ENCODE results near the gene APOL4. TPM values are rescaled to one million over a fixed set of nuclear protein-coding genes. Genes with fewer than 3 reads are reported as not detected.

APOL4 gene
- total RNA-seq, 2 experiments from 2014 or later: 17.0 to 22.6 TPM

- H3K27ac Mint-ChIP-seq: no peak overlapping the region
- H3K4me3 Mint-ChIP-seq: no peak overlapping the region
- H3K4me1 Mint-ChIP-seq: peaks cover 3% of the 10 kb centered on the region
These were observed 17.1 kb downstream of the APOL4 start for GRCh38 chr22:36184433-36185025.

GRCh38 chr22:36183446-36183845, 18.2 kb downstream of the APOL4 start:
- Mint-ChIP-seq H3K4me3 (no peak overlapping the region), H3K4me1 (peaks cover 3% of the 10 kb centered on the region), H3K36me3 (no peaks in the 10 kb centered on the region), H3K9me3 (ENCODE audit: low read depth) (no peaks in the 10 kb centered on the region), H3K27ac (no peak overlapping the region), H3K27me3 (peaks cover 5% of the 10 kb centered on the region)
- DNase-seq: no peak
- CTCF ChIA-PET: interaction anchor here (1.0 to 8.3 kb wide), 4 partner anchors 9 to 39 kb away, joined by 3 to 146 read pairs (median 52); partner anchors contain the start of gene APOL3
- no peak for ATAC-seq

More at GRCh38 chr22:36184433-36185025, 17.1 kb downstream of the APOL4 start:
- Mint-ChIP-seq H3K27me3 (peaks cover 5% of the 10 kb centered on the region), H3K9me3 (ENCODE audit: low read depth) (no peaks in the 10 kb centered on the region), H3K36me3 (no peaks in the 10 kb centered on the region)
- ATAC-seq (no peak), DNase-seq (no peak)
- CTCF ChIA-PET: no interaction called here

- Mint-ChIP-seq H3K36me3 (no peaks in the 10 kb centered on the region), H3K4me1 (peaks cover 3% of the 10 kb centered on the region), H3K9me3 (ENCODE audit: low read depth) (no peaks in the 10 kb centered on the region), H3K27me3 (peaks cover 5% of the 10 kb centered on the region), H3K27ac (no peak overlapping the region), H3K4me3 (no peak overlapping the region)
- DNase-seq (no peak), ATAC-seq (no peak)
- CTCF ChIA-PET: interaction anchor here (0.6 to 8.3 kb wide), 5 partner anchors 9 to 111 kb away, joined by 3 to 146 read pairs (median 3); partner anchors contain the start of gene APOL3
These were observed 18.8 kb downstream of the APOL4 start for GRCh38 chr22:36182857-36183256.

GRCh38 chr22:36182056-36182455, 19.6 kb downstream of the APOL4 start:
- DNase-seq (no peak), ATAC-seq (no peak)
- H3K36me3 Mint-ChIP-seq: peaks cover 4% of the 10 kb centered on the region
- peaks cover under 1% of the 10 kb centered on the region for H3K9me3 Mint-ChIP-seq (ENCODE audit: low read depth)
- no peak overlapping the region for H3K4me3 Mint-ChIP-seq
- CTCF ChIA-PET: interaction anchor here (0.6 to 8.3 kb wide), 4 partner anchors 21 to 115 kb away, joined by 3 to 146 read pairs (median 52); partner anchors contain the start of gene APOL3
- H3K4me1 Mint-ChIP-seq: peaks cover 3% of the 10 kb centered on the region
- no peak overlapping the region for H3K27ac Mint-ChIP-seq
- H3K27me3 Mint-ChIP-seq: peaks cover 5% of the 10 kb centered on the region

GRCh38 chr22:36180928-36181327, 20.7 kb downstream of the APOL4 start:
- H3K27me3 Mint-ChIP-seq: peaks cover 2% of the 10 kb centered on the region
- H3K36me3 Mint-ChIP-seq: peaks cover 6% of the 10 kb centered on the region
- H3K4me3 Mint-ChIP-seq: no peak overlapping the region
- CTCF ChIA-PET: interaction anchor here (0.6 to 8.3 kb wide), 9 partner anchors 9 to 129 kb away, joined by 3 to 146 read pairs (median 4); partner anchors contain the start of genes APOL3 and APOL4
- DNase-seq: no peak
- peaks cover 3% of the 10 kb centered on the region for H3K4me1 Mint-ChIP-seq
- H3K9me3 Mint-ChIP-seq (ENCODE audit: low read depth): peaks cover 2% of the 10 kb centered on the region
- ATAC-seq: no peak
- no peak overlapping the region for H3K27ac Mint-ChIP-seq

- Mint-ChIP-seq H3K4me3 (no peak overlapping the region), H3K36me3 (peaks cover 6% of the 10 kb centered on the region), H3K9me3 (ENCODE audit: low read depth) (peaks cover 4% of the 10 kb centered on the region), H3K4me1 (peaks cover 3% of the 10 kb centered on the region), H3K27ac (no peak overlapping the region), H3K27me3 (peaks cover 2% of the 10 kb centered on the region)
- DNase-seq: peak; percentile 89
- CTCF ChIA-PET: interaction anchor here (0.6 to 8.3 kb wide), 20 partner anchors 8 to 307 kb away, joined by 3 to 146 read pairs (median 4); partner anchors contain the start of genes APOL2, APOL3 and APOL4
- ATAC-seq: peak; percentile 98
These were observed 21.4 kb downstream of the APOL4 start for GRCh38 chr22:36180038-36180880.

GRCh38 chr22:36177160-36177559, 24.4 kb downstream of the APOL4 start:
- Mint-ChIP-seq H3K4me3 (no peak overlapping the region), H3K36me3 (peaks cover 6% of the 10 kb centered on the region), H3K27me3 (peaks cover 2% of the 10 kb centered on the region), H3K4me1 (peaks cover 3% of the 10 kb centered on the region), H3K9me3 (ENCODE audit: low read depth) (peaks cover 4% of the 10 kb centered on the region), H3K27ac (no peak overlapping the region)
- DNase-seq (no peak), ATAC-seq (no peak)
- CTCF ChIA-PET: interaction anchor here (1.2 to 8.3 kb wide), 9 partner anchors 9 to 310 kb away, joined by 3 to 146 read pairs (median 5); partner anchors contain the start of gene APOL3

- no peak overlapping the region for H3K27ac Mint-ChIP-seq
- H3K27me3 Mint-ChIP-seq: no peaks in the 10 kb centered on the region
- no peak for DNase-seq
- H3K9me3 Mint-ChIP-seq (ENCODE audit: low read depth): peaks cover 4% of the 10 kb centered on the region
- ATAC-seq: no peak
- H3K4me3 Mint-ChIP-seq: no peak overlapping the region
- peaks cover 3% of the 10 kb centered on the region for H3K4me1 Mint-ChIP-seq
- CTCF ChIA-PET: interaction anchor here (3.2 to 8.3 kb wide), 3 partner anchors 15 to 110 kb away, joined by 18 to 146 read pairs (median 100); partner anchors contain the start of gene APOL3
- peaks cover 6% of the 10 kb centered on the region for H3K36me3 Mint-ChIP-seq
These were observed 25.7 kb downstream of the APOL4 start for GRCh38 chr22:36175892-36176291.

GRCh38 chr22:36171941-36172340, 29.7 kb downstream of the APOL4 start:
- H3K36me3 Mint-ChIP-seq: peaks cover 14% of the 10 kb centered on the region
- DNase-seq: no peak
- peaks cover 11% of the 10 kb centered on the region for H3K4me1 Mint-ChIP-seq
- peaks cover 5% of the 10 kb centered on the region for H3K9me3 Mint-ChIP-seq (ENCODE audit: low read depth)
- no peak overlapping the region for H3K4me3 Mint-ChIP-seq
- no peaks in the 10 kb centered on the region for H3K27me3 Mint-ChIP-seq
- CTCF ChIA-PET: interaction anchor here (1.1 to 3.9 kb wide), 4 partner anchors 8 to 20 kb away, joined by 3 to 15 read pairs (median 5); no protein-coding TSS in a partner anchor
- ATAC-seq: no peak
- H3K27ac Mint-ChIP-seq: no peak overlapping the region

- CTCF ChIA-PET: interaction anchor here (11.8 kb wide), 1 partner anchor 13 kb away, joined by 146 read pairs; no protein-coding TSS in a partner anchor
- no peaks in the 10 kb centered on the region for H3K27me3 Mint-ChIP-seq
- peak; percentile 45 for ATAC-seq
- peaks cover 64% of the 10 kb centered on the region for H3K4me1 Mint-ChIP-seq
- peaks cover 14% of the 10 kb centered on the region for H3K36me3 Mint-ChIP-seq
- H3K4me3 Mint-ChIP-seq: peak overlapping the region; percentile 10
- peak; percentile 72 for DNase-seq
- H3K9me3 Mint-ChIP-seq (ENCODE audit: low read depth): peaks cover 3% of the 10 kb centered on the region
- H3K27ac Mint-ChIP-seq: peak overlapping the region; percentile 84
These were observed 34.9 kb downstream of the APOL4 start for GRCh38 chr22:36166518-36167220.

- peaks cover 70% of the 10 kb centered on the region for H3K4me1 Mint-ChIP-seq
- no peak overlapping the region for H3K4me3 Mint-ChIP-seq
- ATAC-seq (no peak), DNase-seq (no peak)
- H3K36me3 Mint-ChIP-seq: peaks cover 14% of the 10 kb centered on the region
- no peaks in the 10 kb centered on the region for H3K27me3 Mint-ChIP-seq
- H3K27ac Mint-ChIP-seq: peak overlapping the region; percentile 84
- peaks cover 3% of the 10 kb centered on the region for H3K9me3 Mint-ChIP-seq (ENCODE audit: low read depth)
- CTCF ChIA-PET: interaction anchor here (11.8 kb wide), 1 partner anchor 14 kb away, joined by 146 read pairs; no protein-coding TSS in a partner anchor
These were observed 35.5 kb downstream of the APOL4 start for GRCh38 chr22:36166086-36166485.

- no peak for ATAC-seq
- Mint-ChIP-seq H3K4me3 (no peak overlapping the region), H3K4me1 (peaks cover 77% of the 10 kb centered on the region), H3K27me3 (no peaks in the 10 kb centered on the region), H3K9me3 (ENCODE audit: low read depth) (peaks cover 3% of the 10 kb centered on the region), H3K36me3 (peaks cover 15% of the 10 kb centered on the region), H3K27ac (no peak overlapping the region)
- CTCF ChIA-PET: interaction anchor here (1.1 to 11.8 kb wide), 2 partner anchors 12 to 15 kb away, joined by 3 to 146 read pairs; no protein-coding TSS in a partner anchor
- DNase-seq: no peak
These were observed 36.5 kb downstream of the APOL4 start for GRCh38 chr22:36165141-36165540.

Measured in activated CD8-positive, alpha-beta memory T cell treated with anti-CD3 and anti-CD28 coated beads, Interleukin-2, amount 10 ng/mL, durations not matched to agents 7 days and 5 days (primary cell).